Esophagus muscularis mucosa (tissue), 4 donors: ENCODE results near the gene IQCH. TPM values are rescaled to one million over a fixed set of nuclear protein-coding genes. Genes with fewer than 3 reads are reported as not detected.

Experiments used
- DNase-seq: peaks from one replicate; pipeline ENCODE4 v3.0.0-alpha.2; 2017; ENCODE audit errors: extremely low spot score
- H3K27ac ChIP-seq, 4 donors: fragments of 200-600 bp; sonication (generic); replicated peaks in 1 of 4; 1 replicate in 3 of 4; 2 replicates in 1 of 4; pipeline ENCODE4 v1.5.1; 2016 to 2019; ENCODE audit warnings: mild to moderate bottlenecking in 1 of 4
- H3K27me3 ChIP-seq, 4 donors: fragments of 200-600 bp; sonication (generic); one replicate each; pipeline versions ENCODE4 v1.5.1 to v1.6.0; 2016 to 2019
- H3K36me3 ChIP-seq, 4 donors: fragments of 200-600 bp; sonication (generic); one replicate each; pipeline ENCODE4 v1.5.1; 2016 to 2019
- H3K4me1 ChIP-seq, 4 donors: fragments of 200-600 bp; sonication (generic); one replicate each; pipeline ENCODE4 v1.5.1; 2016 to 2019
- H3K4me3 ChIP-seq, 4 donors: fragments of 200-600 bp; sonication (generic); 1 replicate in 2 of 4; 2 replicates in 2 of 4; pipeline ENCODE4 v1.5.1; 2016 to 2019; ENCODE audit warnings: mild to moderate bottlenecking in 4 of 4, moderate library complexity in 1 of 4
- H3K9me3 ChIP-seq, 4 donors: fragments of 200-600 bp; sonication (generic); 1 replicate in 3 of 4; 2 replicates in 1 of 4; pipeline ENCODE4 v1.5.1; 2016 to 2019
- EP300 ChIP-seq: sonication (generic); formaldehyde crosslinking; IDR thresholded peaks from one replicate; pipeline ENCODE4 v1.6.1; 2017; ENCODE audit warnings: antibody characterized with exemption
- POLR2A ChIP-seq: fragments of 450-650 bp; IDR thresholded peaks from one replicate; pipeline ENCODE4 v1.6.1; 2017; ENCODE audit warnings: antibody characterized with exemption, moderate library complexity, mild to moderate bottlenecking, low read depth
- POLR2AphosphoS5 ChIP-seq, 2 donors: sonication (generic); formaldehyde crosslinking; IDR thresholded peaks; one replicate each; pipeline ENCODE4 v1.6.1; 2017; ENCODE audit warnings: antibody characterized with exemption in 2 of 2
- WGBS: methylation state at CpG from one replicate; pipeline ENCODE4 v1.1.5; 2018; 5-methylcytosine and 5-hydroxymethylcytosine counted together
- intact Hi-C: fragments of 100-400 bp; cut with DNase I; formaldehyde crosslinking; loops from one replicate; pipeline ENCODE4 v1.15.1; 2023
- total RNA-seq, 4 donors: library from RNA; depleted of rRNA; stranded (reverse); fragments of >200 nt; gene quantifications; one replicate each; pipeline versions ENCODE4 v1.1.0 to v1.2.1, GENCODE V29; 2016
- TF ChIP-seq, protein P1 (sequence below), 3 experiments: fragments of 200-600 bp in 2 of 3; fragments of 450-650 bp in 1 of 3; sonication (generic) in 2 of 3; IDR thresholded peaks; one replicate each; pipeline ENCODE4 v1.5.1; 2017 to 2019; ENCODE audit warnings: antibody characterized with exemption in 3 of 3, mild to moderate bottlenecking in 2 of 3, moderate library complexity in 1 of 3

The IQCH gene
- total RNA-seq, 4 donors from 2014 or later: 0.58 to 2.4 (median 1.2) TPM

DNA sequence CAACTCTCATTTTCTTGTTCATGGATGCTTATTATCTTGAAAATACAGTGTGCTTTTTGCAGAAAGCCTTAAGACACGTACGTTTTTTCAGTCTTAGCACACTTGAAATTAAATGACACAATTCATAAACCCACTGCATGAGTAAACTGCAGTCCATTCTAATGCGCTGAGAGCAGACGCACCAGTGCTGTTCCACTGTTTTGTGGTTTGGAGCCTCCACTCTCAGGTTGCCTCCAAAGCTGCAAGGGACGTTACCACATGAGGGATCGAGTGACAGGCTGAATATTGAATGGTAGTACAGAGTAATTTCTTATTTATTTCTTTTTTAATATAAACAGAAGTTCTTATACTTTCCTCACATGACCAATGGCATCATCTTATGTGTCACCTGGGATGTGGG is 12.3 kb downstream of the IQCH start:
- no peak for DNase-seq
- WGBS: 88% methylated on average over 6 of the region's 6 CpGs
- no peaks in the 10 kb centered on the region for H3K4me1 ChIP-seq
- H3K27me3 ChIP-seq: no peaks in the 10 kb centered on the region
- no peak for TF ChIP-seq POLR2A
- no peak for TF ChIP-seq EP300
- TF ChIP-seq, protein P1, sequence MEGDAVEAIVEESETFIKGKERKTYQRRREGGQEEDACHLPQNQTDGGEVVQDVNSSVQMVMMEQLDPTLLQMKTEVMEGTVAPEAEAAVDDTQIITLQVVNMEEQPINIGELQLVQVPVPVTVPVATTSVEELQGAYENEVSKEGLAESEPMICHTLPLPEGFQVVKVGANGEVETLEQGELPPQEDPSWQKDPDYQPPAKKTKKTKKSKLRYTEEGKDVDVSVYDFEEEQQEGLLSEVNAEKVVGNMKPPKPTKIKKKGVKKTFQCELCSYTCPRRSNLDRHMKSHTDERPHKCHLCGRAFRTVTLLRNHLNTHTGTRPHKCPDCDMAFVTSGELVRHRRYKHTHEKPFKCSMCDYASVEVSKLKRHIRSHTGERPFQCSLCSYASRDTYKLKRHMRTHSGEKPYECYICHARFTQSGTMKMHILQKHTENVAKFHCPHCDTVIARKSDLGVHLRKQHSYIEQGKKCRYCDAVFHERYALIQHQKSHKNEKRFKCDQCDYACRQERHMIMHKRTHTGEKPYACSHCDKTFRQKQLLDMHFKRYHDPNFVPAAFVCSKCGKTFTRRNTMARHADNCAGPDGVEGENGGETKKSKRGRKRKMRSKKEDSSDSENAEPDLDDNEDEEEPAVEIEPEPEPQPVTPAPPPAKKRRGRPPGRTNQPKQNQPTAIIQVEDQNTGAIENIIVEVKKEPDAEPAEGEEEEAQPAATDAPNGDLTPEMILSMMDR (IDR thresholded peaks at IDR 0.05): no peak
- TF ChIP-seq POLR2AphosphoS5 (IDR thresholded peaks at IDR 0.05): no peak
- intact Hi-C loops: no loop called here
- no peak overlapping the region for H3K27ac ChIP-seq
- no peak overlapping the region for H3K4me3 ChIP-seq
- no peaks in the 10 kb centered on the region for H3K9me3 ChIP-seq
- no peaks in the 10 kb centered on the region for H3K36me3 ChIP-seq

GRCh38 chr15:67267440-67267839 is 12.9 kb downstream of the IQCH start:
- TF ChIP-seq POLR2A (no peak), EP300 (no peak), POLR2AphosphoS5 (IDR thresholded peaks at IDR 0.05) (no peak)
- TF ChIP-seq, protein P1 (IDR thresholded peaks at IDR 0.05): no peak
- no peak for DNase-seq
- no peak overlapping the region for H3K4me3 ChIP-seq
- no peaks in the 10 kb centered on the region for H3K27me3 ChIP-seq
- no peak overlapping the region for H3K27ac ChIP-seq
- H3K4me1 ChIP-seq: no peaks in the 10 kb centered on the region
- no peaks in the 10 kb centered on the region for H3K9me3 ChIP-seq
- intact Hi-C loops: no loop called here
- H3K36me3 ChIP-seq: no peaks in the 10 kb centered on the region
- 71% methylated on average over 3 of the region's 3 CpGs for WGBS

DNA sequence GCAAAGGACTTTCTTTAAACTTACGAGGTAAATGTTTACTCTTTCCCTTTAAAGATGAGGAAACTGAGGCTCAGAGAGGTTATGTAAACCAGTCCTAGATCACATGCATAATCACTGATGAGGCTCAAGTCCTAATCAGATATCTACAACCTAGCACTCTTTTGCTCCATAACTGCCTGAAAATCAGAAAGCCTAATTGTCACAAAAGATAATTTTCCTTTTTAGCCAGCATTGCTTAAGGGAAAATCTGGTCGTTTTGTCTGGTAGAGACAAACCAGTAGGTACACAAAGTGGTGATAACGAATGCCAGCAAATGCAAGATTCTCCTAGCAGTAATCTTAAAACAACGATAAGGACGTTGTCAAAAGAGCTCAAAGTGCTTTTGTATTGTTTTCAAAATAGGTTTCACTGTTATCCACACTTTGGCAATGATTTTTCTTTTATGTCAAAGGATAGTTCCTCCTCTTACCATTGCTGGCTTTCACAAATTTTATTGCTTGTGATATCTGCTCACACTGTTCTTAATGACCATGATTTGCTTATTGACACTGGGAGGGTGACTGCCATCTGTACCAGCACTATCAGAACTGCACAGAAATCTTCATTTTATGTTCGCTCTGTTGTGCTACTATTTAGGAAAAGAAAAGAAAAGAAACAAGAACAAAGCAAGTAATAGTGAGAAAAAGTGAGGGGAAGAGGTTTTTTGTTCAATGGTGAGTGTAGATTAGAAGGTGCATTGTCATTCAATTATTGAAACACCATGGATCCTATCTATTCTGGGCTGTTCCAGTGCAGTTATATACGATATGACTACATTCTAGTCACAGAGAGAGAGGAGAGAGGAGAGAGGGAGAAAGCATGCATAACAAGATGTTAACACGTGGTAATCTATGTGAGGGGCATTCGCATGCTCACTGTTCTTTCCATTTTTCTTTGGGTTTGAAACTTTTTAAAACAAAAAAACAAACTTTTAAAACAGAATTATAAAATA is 13.7 kb downstream of the IQCH start:
- DNase-seq: no peak
- no peaks in the 10 kb centered on the region for H3K27me3 ChIP-seq
- intact Hi-C loops: no loop called here
- no peak overlapping the region for H3K27ac ChIP-seq
- H3K4me3 ChIP-seq: no peak overlapping the region
- TF ChIP-seq POLR2AphosphoS5 (IDR thresholded peaks at IDR 0.05): no peak
- no peak for TF ChIP-seq POLR2A
- no peak for TF ChIP-seq EP300
- TF ChIP-seq, protein P1 (IDR thresholded peaks at IDR 0.05): no peak
- no peaks in the 10 kb centered on the region for H3K9me3 ChIP-seq
- H3K36me3 ChIP-seq: no peaks in the 10 kb centered on the region
- WGBS: 80% methylated on average over 9 of the region's 9 CpGs
- H3K4me1 ChIP-seq: no peaks in the 10 kb centered on the region

DNA sequence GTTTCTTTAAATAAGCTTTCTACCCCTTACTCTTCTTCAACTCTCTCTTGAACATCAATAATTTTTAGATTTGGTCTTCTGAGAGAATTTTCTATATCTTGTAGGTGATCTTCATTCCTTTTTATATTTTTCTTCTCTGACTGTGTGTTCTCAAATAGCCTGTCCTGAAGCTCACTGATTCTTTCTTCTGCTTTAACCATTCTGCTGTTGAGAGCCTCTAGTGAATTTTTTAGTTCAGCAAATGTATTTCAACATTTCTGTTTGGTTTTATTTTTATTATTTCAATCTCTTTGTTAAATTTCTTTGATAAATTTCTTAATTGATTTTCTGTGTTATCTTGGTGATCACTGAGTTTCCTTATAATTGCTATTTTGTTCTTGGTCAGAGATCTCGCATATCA is 19.6 kb downstream of the IQCH start:
- no peak for DNase-seq
- intact Hi-C loops: no loop called here
- 96% methylated on average over 1 of the region's 1 CpG for WGBS
- H3K4me1 ChIP-seq: no peaks in the 10 kb centered on the region
- H3K27me3 ChIP-seq: no peaks in the 10 kb centered on the region
- no peaks in the 10 kb centered on the region for H3K36me3 ChIP-seq
- H3K9me3 ChIP-seq: peaks cover 0 to 8% (median 0%) of the 10 kb centered on the region in 4 donors
- no peak for TF ChIP-seq EP300
- no peak for TF ChIP-seq POLR2A
- TF ChIP-seq, protein P1 (IDR thresholded peaks at IDR 0.05): no peak
- TF ChIP-seq POLR2AphosphoS5 (IDR thresholded peaks at IDR 0.05): no peak
- no peak overlapping the region for H3K27ac ChIP-seq
- H3K4me3 ChIP-seq: no peak overlapping the region
